Activated T-cell treated with anti-CD3 and anti-CD28 coated beads for 4 hours (primary cell): ENCODE measurements around the gene ANKS1B.

Experiments used
- DNase-seq: peaks from one replicate; pipeline ENCODE4 v3.0.0-alpha.2; 2020

The ANKS1B gene

DNA sequence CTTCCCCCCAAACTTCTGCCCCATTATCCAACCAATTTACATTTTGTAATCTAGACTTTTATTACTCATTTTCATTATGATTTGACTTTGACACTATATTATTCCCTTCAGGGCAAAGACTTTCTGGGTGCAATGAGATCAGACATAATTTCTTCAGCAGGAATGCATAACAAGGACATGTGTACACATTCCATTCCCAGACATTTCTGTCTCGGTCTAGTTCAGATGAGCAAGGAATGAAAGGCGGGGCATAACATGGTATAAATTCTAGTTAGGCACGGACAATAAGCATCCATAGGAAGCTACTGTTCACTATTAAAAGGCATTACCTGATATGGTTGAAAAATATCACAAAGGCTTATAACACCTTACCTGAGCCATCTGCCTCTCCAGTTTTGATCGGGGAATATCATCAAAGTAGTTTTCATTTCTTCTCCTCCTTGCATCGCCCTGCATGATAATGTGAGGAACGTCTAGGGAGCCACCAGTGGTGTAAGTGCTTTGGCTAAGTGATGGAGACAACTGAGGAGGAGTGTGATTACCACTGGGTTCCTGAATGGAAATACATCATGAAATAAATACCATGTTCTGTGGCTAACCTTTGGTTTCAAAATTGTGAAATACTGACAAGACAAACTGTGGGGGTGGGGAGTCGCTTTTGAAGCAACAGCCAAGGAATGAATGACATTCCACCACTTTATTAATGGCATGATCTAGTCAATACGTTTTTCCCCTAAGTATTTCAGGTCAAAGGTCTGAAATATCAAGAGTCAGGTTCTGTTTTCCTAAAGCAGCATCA lies 1155.7 kb downstream of the ANKS1B start:
- DNase-seq: no peak

DNA sequence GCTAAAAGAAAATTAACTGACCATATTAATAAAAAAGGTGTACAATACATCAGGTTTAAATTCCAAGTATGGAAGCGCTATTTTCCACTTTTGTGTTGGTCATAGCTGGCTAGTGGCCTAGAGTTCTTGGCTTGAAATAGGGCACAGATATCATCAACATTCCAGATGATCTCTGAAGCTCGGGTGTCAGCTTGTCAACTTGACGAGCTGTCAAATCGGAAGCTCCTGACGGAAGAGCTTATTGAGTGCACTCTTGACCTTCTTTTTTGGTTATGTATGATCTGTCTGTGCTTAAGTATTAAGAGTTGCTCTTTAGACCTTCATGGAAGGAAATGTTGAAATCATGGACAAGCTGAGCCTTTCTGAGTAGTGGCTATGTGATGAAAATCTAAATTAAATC lies 1161.7 kb downstream of the ANKS1B start:
- DNase-seq: no peak

DNA sequence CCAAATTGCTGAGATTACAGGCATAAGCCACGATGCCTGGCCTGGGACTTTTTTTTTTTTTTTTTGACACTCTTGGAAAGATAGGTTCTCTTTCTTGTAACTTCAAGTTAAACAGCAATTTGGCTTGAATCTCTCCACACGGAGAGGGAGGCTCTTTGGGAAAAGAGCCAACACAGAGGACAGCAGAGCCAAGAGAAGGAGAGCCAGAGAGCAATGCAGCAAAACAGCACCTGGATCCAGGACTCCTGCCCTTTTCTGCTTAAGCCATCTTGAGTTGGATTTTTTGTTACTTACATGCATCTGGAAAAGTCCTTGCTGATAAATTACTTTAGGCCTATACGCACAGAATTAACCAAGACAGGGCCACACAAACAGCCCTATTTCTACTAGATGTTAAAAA lies 1162.9 kb downstream of the ANKS1B start:
- DNase-seq: no peak

DNA sequence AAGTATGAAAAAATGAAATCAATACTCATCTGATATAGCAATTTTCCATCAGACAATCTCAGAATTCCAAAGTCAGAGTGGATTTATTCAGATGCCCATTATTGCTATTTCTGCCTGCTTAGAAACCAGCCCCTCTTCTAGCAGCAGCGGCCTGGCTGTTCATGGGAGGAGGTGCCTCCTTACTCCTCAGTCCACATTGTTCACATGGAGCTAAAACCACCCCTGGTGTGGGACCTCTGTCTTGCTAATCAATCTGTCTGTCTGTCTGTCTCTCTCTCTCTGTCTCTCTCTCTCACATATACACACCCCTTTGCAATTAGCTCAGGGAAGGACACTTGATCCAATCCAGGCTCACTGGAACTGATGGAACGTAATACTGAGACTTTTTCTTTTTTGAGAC lies 1163.5 kb downstream of the ANKS1B start:
- no peak for DNase-seq

DNA sequence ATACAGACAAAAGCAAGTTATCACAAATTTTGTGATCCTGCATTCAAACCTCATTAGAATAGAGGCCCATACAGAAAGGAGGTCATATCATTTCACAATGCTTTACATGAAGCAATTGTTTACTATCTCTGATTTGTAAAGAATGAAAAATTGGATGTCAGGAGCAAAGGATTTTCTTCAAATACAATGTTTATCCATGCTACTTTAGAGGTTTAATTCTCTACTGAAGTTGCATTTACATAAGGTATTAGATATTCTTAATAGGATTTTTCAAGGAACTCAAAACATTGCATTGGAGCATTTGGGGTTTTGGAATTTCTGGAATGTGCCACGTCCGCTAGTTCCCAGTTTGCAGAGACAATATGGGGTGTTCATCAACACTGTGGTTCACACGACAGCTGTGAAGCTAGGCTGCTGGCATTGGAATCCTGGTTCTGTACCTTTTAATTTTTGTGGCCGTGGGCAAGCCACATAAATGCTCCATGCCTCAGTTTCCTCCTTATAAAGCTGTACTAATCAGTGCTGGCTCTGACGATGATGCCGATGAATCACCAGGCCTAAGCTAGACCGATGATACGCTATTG lies 1164.8 kb downstream of the ANKS1B start:
- no peak for DNase-seq

DNA sequence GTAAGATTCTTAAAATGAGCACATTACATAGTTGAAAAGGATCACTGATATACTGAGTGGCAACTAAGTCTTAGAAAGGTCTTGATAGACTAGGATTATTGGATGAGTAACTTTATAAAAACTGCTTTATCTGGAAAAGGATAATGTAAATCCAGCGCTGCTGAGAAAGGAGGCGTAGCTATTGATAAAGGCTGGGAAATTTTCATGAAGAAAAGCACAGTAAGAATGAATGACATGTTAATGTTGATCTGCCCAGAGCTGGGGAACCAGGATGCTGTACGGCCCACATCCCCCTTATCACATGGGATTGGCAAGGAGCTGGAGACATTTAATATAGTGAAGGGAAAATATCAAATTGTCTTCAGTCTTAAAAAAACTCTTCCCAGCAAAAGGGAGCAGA lies 1165.7 kb downstream of the ANKS1B start:
- no peak for DNase-seq

DNA sequence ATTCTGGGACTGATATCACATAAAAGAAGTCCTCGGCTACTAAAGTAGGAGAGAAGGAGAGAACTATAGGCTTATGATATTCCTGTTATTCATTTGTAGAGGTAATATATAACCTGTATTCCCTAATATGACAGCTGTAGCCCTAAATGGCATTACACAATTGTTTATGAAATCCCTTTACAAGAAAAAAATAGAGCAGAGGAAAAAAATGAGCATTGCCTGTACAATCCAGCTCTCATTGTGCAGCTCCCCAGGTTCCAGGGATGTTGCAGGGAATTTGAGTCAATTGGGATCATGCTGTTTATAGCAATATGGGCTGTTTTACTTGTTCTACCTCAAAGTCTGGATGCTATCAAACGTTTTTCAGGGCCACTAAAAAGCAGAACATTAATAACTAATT lies 1166.5 kb downstream of the ANKS1B start:
- DNase-seq: no peak

DNA sequence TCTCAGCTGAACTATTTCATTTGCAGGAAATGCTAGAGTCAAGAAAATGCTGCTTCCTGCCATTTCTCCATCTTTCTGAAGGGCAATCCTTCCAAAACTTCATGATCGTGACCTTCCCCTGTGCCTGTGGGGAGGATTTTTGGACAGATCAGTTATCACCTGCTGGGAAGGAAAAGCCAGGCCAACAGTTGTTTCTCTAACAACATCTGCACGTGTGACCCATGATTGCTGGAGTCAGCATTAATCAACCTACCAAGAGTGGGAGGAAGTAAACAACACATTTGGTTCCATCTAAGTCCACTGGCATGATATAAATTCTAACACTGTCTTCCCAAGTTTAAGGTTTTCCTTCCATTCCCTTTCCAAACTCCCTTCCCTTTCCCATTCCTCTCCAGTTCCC lies 1167.0 kb downstream of the ANKS1B start:
- no peak for DNase-seq

DNA sequence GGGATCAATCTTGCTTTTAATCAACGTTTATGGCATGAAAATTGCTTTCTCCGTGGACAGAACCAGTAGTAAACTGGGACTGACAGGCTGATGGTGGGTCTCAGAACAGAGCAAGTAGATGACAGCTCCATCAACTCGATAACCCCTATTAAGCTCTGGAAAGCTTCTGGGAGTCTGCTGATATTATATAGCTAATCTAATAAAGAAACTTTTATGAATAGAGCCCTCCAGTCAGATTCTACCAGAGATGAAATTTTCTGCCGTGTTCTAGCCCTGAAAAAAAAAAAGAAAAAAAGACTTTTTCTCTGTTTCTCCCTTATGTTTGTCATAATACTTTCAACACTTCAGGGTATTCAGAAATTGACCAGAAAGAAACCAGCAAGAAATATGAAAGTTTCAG lies 1168.0 kb downstream of the ANKS1B start:
- no peak for DNase-seq

DNA sequence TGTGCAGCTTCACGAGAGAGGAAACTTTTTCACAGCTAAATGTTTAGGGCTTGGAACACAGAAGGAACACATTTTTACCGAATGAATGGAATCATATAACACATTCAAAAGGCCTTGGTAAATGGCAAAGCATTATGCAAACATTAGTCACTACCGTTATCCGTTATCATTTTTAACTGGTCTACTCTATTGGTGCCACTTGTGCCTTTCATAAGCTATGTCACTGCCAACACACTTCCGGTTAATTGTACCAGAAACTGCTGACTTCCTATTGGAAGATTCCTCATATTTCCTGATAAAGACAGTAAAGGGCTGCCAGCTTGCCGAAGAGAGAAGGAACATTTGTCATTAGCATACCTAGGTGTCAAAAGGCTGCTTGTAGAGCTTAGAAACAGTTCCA lies 1170.5 kb downstream of the ANKS1B start:
- no peak for DNase-seq

DNA sequence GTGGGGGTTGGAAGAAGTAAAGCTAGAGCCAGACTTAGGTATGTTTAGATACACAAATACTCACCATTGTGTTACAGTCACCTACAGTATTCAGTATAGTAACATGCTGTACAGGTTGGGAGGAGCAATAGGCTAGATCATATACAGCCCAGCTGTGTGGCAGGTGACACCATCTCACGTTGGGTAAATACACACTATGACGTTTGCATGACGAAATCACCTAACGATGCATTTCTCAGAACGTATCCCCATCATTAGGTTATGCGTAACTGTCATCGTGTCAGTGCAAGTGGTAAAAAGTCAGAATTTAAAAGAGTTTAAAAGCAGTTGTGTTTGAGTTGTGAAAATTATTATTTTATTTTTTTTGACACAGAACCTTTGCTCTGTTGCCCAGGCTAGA lies 1172.5 kb downstream of the ANKS1B start:
- no peak for DNase-seq

DNA sequence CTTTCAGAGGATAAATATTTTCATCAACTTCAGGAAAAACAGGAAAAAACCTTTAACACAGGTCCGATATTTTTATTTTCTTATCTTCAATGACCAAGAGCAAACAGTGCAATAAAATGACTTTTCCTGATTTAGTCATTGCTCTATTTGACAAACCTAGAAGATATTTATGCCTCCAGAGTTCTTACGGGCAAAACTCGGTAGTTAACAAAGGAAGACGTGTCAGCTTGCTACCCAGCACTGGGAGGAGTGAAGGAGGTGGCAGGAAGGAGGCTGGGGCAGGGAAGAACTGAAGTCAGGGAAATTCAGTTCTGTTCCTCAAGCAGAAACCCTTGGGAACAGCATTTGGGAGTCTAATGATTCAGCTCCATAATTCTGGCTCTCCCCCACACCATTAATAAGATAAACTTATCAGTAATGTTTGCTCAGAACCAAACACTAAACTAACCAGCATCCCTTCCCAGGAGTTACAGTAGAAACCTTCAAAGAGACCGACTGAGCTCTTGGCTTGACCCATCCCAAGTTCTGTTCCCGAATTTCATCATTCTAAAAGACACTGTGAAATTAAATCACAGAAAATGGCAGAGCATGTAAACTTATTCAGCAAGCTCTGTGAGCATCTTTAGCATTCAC lies 1176.4 kb downstream of the ANKS1B start:
- no peak for DNase-seq

DNA sequence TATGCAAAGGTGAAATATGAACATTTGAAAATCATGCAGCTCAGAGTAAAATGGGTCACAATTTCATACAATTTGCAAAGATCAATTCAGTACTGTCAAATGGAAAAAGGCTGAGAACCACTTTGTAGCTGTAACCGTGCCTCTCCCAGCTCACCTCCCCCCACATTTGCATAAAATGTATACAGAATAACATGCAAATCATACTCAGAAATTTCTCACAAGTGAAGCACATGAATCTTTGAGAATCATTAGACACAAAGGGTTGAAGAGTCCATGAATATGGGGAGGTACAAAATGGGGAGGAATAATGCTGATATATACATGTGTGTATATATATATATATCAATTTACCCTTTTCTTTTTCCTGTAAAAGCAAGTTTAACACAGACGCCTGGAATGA lies 1177.5 kb downstream of the ANKS1B start:
- no peak for DNase-seq

DNA sequence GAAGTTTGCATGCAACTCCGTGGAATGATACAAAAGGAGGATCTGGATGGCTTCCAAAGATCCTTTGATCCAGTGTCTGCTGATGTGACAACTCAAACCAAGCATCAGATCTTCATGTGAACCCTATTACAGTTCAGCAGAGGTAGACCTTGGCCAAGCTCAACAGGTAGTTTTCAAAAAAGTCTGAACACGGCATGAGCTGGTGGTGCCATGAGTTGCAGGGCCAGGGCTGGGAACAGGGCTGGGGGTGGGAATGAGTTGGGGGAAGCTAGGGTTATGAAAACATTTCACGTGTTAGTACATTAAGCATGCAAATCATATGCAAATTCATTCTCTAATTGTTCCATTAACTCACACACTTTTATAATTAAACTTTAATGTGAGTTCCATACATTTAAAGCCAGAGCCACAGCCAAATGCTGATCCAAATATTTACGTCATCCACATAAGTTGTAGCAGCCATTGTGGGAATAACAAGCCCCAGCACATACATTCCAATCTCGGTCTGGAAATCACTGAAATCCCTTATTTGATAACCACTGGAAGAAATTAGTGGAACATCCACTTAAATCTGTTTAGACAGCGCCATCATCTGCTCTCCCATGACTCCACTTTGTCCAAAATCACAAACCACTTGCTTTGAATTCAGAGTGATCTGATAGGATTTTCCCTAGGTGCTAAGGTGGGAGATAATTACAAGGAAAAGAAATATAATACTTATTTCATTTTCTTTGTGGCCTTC lies 1181.1 kb downstream of the ANKS1B start:
- DNase-seq: no peak

DNA sequence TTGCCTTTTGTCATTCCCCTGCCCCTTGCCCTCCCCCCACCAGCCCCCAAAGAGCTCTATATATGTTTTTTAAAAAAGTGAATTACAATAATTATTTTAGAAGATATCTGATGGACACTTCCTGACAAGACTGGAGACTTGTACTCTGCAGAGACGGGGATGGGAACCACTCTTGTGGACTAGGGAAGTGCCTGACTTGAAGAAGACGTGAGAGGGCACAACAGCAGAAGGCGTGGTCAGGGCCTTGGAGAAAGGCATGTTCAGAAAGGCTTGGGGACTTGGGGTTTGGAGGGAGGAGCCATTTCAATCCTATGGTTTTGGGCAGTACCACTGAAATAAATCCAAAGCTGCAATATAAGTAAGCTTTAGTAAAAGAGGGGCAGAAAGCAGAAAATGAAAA lies 1184.9 kb downstream of the ANKS1B start:
- DNase-seq: no peak

DNA sequence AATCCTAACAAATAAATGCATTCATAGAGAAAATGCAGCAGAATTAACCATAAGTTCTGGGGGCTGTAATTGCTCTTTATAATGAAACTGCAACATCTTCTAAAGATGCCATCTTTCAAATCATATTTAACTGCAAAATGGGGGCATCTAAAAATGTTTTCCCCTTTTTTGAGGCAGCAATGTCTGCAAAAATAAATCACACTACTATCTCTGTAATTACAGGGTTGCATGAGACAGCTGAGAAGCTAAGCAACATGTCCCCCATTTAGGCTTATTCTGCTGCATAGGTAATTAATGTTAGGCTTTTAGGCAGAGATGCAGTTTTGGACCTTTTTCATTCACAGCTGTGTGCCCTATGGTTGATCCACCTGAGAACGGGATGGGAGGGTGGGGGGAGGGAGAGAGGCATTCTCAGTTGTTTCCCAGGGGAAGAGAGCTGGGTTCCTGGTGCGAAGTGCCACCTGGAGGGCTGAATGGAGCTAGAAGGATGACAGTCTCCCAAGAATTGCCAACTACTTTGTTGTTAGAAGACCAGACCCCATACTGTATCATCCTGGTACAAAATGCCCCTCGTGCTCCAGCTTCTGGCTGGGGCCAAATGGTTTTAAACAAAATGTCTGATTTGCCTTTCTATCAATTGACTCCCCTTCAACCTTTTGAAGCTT lies 1185.5 kb downstream of the ANKS1B start:
- DNase-seq: no peak

DNA sequence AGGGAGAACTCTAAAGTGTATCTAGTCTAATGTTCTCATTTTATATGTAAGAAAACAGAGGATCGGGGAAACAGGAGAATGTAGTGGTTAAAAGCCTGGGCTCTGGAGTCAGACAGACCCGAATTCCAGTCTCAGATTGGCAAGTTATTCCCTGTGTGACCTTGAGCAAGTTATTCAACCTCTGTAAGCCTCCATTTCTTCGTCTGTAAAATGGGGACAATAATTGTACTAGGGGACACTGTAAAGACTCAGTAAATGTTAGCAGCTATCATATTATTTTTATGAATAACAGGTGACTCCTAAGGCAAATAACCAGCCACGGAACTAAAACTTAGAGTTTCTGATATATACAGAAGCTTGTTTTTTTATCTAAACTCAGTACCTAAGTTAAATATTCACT lies 1187.5 kb downstream of the ANKS1B start:
- no peak for DNase-seq

DNA sequence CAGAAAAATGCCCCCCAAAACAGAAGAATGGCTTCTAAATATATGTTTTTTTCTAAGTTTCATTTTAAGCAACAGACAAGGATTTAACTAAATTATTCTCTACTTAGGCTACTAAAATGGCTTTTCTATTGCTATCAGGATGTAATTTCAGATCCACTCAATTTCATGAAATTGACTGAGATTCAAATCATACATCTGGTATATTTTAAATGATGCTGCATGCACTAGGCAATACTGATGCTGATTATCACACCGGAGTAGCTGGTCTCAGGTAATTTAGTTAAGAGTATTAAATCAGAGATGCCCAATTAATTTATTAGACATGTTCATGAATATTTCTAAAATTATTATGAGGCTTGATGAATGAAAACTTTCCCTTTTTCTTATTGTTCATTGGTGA lies 1188.0 kb downstream of the ANKS1B start:
- DNase-seq: no peak

DNA sequence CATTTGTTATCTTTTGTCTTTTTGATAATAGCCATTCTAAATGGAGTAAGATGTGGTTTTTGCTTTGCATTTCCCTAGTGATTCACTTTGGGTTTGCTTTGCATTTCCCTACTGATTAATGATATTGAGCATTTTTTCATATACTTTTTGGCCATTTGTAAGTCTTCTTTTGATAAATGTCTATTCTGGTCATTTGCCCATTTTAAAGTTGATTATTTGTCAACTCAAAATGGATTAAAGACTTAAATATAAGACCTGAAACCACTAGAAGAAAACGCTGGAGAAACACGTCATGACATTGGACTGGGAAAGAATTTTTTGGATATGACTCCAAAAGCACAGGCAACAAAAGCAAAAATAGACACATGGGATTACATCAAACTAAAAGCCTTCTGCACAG lies 1191.6 kb downstream of the ANKS1B start:
- no peak for DNase-seq

DNA sequence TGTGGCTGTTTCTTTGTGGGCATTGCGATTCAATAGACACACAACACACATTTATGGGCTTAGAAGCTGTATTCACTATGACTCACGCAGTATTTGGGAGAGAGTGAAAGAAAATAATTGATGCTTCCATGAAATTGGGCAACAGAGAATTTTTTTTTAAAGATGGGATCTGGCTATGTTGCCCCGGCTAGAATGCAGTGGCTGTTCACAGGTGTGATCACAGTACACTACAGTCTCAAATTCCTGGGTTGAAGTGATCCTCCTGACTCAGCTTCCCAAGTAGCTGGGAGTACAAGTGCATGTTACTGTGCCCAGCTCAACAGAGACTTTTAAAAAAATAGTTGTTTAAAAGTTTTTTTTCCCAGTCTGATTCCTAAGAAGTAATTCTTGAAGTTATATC lies 1193.3 kb downstream of the ANKS1B start:
- no peak for DNase-seq

DNA sequence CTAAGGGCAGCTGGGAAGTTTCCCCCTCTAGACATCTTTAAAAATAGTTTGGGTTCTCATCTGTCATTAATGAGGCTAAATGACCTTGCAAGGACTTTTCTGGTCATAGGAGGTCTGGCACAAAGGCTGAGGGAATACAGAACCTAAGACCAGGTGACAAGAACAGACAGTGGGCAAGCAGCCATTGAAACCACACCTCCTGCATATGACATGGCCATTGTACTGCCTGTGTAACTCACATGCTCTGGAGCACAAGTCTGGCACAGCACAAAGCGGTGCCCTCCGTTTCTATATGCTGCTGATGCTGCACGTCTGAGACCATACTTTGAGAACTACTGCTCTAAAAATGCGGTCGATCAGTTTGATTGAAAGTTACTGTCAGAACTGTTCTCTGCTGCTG lies 1196.3 kb downstream of the ANKS1B start:
- no peak for DNase-seq

DNA sequence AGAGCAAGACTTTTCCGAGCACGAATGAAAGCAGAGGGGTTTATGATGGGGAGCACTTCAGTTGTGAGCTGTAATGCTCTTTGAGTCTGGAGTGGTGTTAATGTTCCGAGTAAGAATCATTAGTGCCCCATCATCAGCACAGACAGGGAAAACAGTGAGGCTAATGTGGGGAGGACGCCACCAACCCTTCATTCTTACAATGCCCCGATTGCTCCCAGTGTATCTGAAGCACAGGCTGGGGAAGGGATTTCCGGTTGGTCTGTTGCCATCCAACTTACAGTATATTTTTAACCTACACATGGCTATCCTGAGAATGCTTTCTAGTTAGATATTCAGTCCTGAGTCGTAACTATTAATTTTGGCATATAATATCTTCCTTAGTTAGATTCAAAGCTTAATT lies 1198.1 kb downstream of the ANKS1B start:
- no peak for DNase-seq

DNA sequence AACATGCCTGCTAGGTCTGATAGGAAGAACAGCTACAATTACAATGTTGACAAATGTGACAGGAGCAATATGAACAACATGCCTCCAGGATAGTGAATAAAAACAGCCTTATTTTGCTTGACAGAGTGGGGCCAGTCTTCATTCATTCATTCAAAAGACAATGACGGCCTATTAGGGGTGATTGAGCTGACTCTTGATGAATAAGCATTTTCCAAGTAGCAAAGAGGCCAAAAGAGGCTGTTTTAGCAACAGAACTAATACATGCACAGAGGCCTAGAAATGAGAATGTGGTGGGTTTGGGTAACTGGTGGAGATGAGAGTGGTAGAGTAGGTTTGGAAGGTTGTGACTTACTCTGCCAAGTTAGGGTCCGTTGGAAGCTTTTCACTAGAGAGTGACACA lies 1201.3 kb downstream of the ANKS1B start:
- DNase-seq: no peak
